GM19455 (cell line): ENCODE measurements around the gene GKN2.
"Not testable (repeated sequence)": the region's sequence is repeated elsewhere in the genome, so short reads cannot be mapped to it uniquely, and the experiment has no call there.

ENCODE experiments used
- ATAC-seq: cut with Tn5 transposase; IDR thresholded peaks from one replicate; pipeline ENCODE4 v1.9.1; 2021; ENCODE audit not compliant: unreplicated experiment

Gene GKN2

GRCh38 chr2:68895981-68896380, 56.7 kb downstream of the GKN2 start:
- not testable (repeated sequence) for ATAC-seq
